ENCODE results near the gene PTCD3. TPM values are rescaled to one million over a fixed set of nuclear protein-coding genes. Genes with fewer than 3 reads are reported as not detected.

Gene PTCD3
- total and polyA plus RNA-seq, 4 experiments from 2014 or later: 28.7 to 185 (median 124) TPM

- Histone ChIP-seq H3K36me3 (ENCODE audit: insufficient read depth, low read length) (peaks cover 69% of the 10 kb centered on the region), H3K9me3 (ENCODE audit: control insufficient read depth in 1 of 2, low read length in 2 of 2) (no peaks in the 10 kb centered on the region), H3K27me3 (ENCODE audit: insufficient read depth, low read length) (no peaks in the 10 kb centered on the region), H3K4me3 (ENCODE audit: low read length in 2 of 2) (no peak overlapping the region), H3K27ac (ENCODE audit: low read depth, low read length) (no peak overlapping the region), H3K4me1 (ENCODE audit: insufficient read depth, low read length) (no peaks in the 10 kb centered on the region)
- H3K36me3 Mint-ChIP-seq: peaks cover 50 to 68% of the 10 kb centered on the region in 2 donors
- POLR2A ChIA-PET (ENCODE audit: partially characterized antibody): interaction anchor here (1.5 kb wide), 1 partner anchor 34 kb away, joined by 3 read pairs; the partner anchor contains the start of gene IMMT
- intact Hi-C loops (cut with micrococcal nuclease): no loop called here
- CTCF ChIA-PET (ENCODE audit: partially characterized antibody): no interaction called here
- DNase-seq: no peak
- H3K27me3 Mint-ChIP-seq: no peaks in the 10 kb centered on the region
- H3K9me3 Mint-ChIP-seq: no peaks in the 10 kb centered on the region
- no peak overlapping the region for H3K4me3 Mint-ChIP-seq
- H3K4me1 Mint-ChIP-seq: no peaks in the 10 kb centered on the region
- peak overlapping the region in 3 of 7 donors; percentile 35 to 47 (median 37) for H3K27ac Mint-ChIP-seq
These were observed 54.3 kb downstream of the PTCD3 start for GRCh38 chr2:86160156-86160952.

GRCh38 chr2:86170449-86170848 lies 64.4 kb downstream of the PTCD3 start:
- Histone ChIP-seq H3K4me3 (ENCODE audit: low read length in 2 of 2) (no peak overlapping the region), H3K36me3 (ENCODE audit: insufficient read depth, low read length) (peaks cover 56% of the 10 kb centered on the region), H3K9me3 (ENCODE audit: control insufficient read depth in 1 of 2, low read length in 2 of 2) (no peaks in the 10 kb centered on the region), H3K27me3 (ENCODE audit: insufficient read depth, low read length) (no peaks in the 10 kb centered on the region), H3K4me1 (ENCODE audit: insufficient read depth, low read length) (no peaks in the 10 kb centered on the region), H3K27ac (ENCODE audit: low read depth, low read length) (no peak overlapping the region)
- H3K36me3 Mint-ChIP-seq: peaks cover 54 to 62% of the 10 kb centered on the region in 2 donors
- H3K4me3 Mint-ChIP-seq: no peak overlapping the region
- H3K9me3 Mint-ChIP-seq: no peaks in the 10 kb centered on the region
- H3K27ac Mint-ChIP-seq: peak overlapping the region in 3 of 7 donors; percentile 43 to 68 (median 57)
- no peak for DNase-seq
- ChIA-PET CTCF (ENCODE audit: partially characterized antibody) (interaction anchor here (2.0 kb wide), 1 partner anchor 357 kb away, joined by 4 read pairs; no protein-coding TSS in a partner anchor), POLR2A (ENCODE audit: partially characterized antibody) (interaction anchor here (0.7 to 1.5 kb wide), 2 partner anchors 15 to 24 kb away, joined by 3 to 4 read pairs; no protein-coding TSS in a partner anchor)
- peaks cover 15 to 28% (median 20%) of the 10 kb centered on the region in 4 donors for H3K4me1 Mint-ChIP-seq
- intact Hi-C loops (cut with micrococcal nuclease): no loop called here
- H3K27me3 Mint-ChIP-seq: no peaks in the 10 kb centered on the region

GRCh38 chr2:86171295-86171694 lies 65.3 kb downstream of the PTCD3 start:
- no peaks in the 10 kb centered on the region for H3K4me1 ChIP-seq (ENCODE audit: insufficient read depth, low read length)
- CTCF ChIA-PET (ENCODE audit: partially characterized antibody): no interaction called here
- no peaks in the 10 kb centered on the region for H3K9me3 ChIP-seq (ENCODE audit: control insufficient read depth in 1 of 2, low read length in 2 of 2)
- peaks cover 20 to 35% (median 26%) of the 10 kb centered on the region in 4 donors for H3K4me1 Mint-ChIP-seq
- no peaks in the 10 kb centered on the region for H3K9me3 Mint-ChIP-seq
- intact Hi-C loops (cut with micrococcal nuclease): no loop called here
- no peak for DNase-seq
- H3K36me3 Mint-ChIP-seq: peaks cover 59 to 63% of the 10 kb centered on the region in 2 donors
- POLR2A ChIA-PET (ENCODE audit: partially characterized antibody): no interaction called here
- H3K27ac ChIP-seq (ENCODE audit: low read depth, low read length): no peak overlapping the region
- peaks cover 59% of the 10 kb centered on the region for H3K36me3 ChIP-seq (ENCODE audit: insufficient read depth, low read length)
- no peak overlapping the region for H3K4me3 Mint-ChIP-seq
- H3K27me3 ChIP-seq (ENCODE audit: insufficient read depth, low read length): no peaks in the 10 kb centered on the region
- no peak overlapping the region for H3K4me3 ChIP-seq (ENCODE audit: low read length in 2 of 2)
- no peaks in the 10 kb centered on the region for H3K27me3 Mint-ChIP-seq
- H3K27ac Mint-ChIP-seq: no peak overlapping the region

- Mint-ChIP-seq H3K9me3 (no peaks in the 10 kb centered on the region), H3K27me3 (no peaks in the 10 kb centered on the region), H3K27ac (peak overlapping the region in 3 of 7 donors; percentile 69 to 84 (median 79)), H3K36me3 (peaks cover 62 to 69% of the 10 kb centered on the region in 2 donors), H3K4me1 (peaks cover 23 to 38% (median 31%) of the 10 kb centered on the region in 4 donors), H3K4me3 (no peak overlapping the region)
- no peak for DNase-seq
- Histone ChIP-seq H3K4me3 (ENCODE audit: low read length in 2 of 2) (no peak overlapping the region), H3K4me1 (ENCODE audit: insufficient read depth, low read length) (no peaks in the 10 kb centered on the region), H3K36me3 (ENCODE audit: insufficient read depth, low read length) (peaks cover 69% of the 10 kb centered on the region), H3K27me3 (ENCODE audit: insufficient read depth, low read length) (no peaks in the 10 kb centered on the region), H3K27ac (ENCODE audit: low read depth, low read length) (no peak overlapping the region), H3K9me3 (ENCODE audit: control insufficient read depth in 1 of 2, low read length in 2 of 2) (no peaks in the 10 kb centered on the region)
- POLR2A ChIA-PET (ENCODE audit: partially characterized antibody): interaction anchor here (1.0 kb wide), 1 partner anchor 29 kb away, joined by 4 read pairs; no protein-coding TSS in a partner anchor
- intact Hi-C loops (cut with micrococcal nuclease): no loop called here
- CTCF ChIA-PET (ENCODE audit: partially characterized antibody): no interaction called here
These were observed 66.6 kb downstream of the PTCD3 start for GRCh38 chr2:86172610-86173009.

DNA sequence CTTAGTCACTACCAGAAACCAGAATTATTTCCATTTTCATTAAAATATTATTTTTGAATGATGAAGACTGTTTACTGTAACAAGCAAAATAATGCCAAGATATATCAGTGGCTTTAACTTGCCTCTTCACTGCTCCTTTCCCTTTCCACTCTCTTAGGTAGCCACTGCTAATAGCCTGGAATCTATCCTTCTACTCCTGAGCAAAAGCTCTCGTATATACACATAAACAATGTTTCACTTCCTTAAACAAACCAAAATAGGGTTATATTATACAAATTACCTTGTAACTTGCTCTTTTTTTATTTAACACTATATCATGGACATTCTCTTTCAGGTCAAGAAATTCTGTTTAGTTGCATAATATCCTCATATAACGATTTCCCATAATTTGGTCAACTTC lies 68.4 kb downstream of the PTCD3 start:
- Mint-ChIP-seq H3K4me1 (peaks cover 21 to 43% (median 26%) of the 10 kb centered on the region in 4 donors), H3K4me3 (no peak overlapping the region), H3K9me3 (no peaks in the 10 kb centered on the region), H3K27ac (peak overlapping the region in 3 of 7 donors; percentile 25 to 88 (median 80)), H3K27me3 (no peaks in the 10 kb centered on the region), H3K36me3 (peaks cover 52 to 70% of the 10 kb centered on the region in 2 donors)
- ChIA-PET CTCF (ENCODE audit: partially characterized antibody) (interaction anchor here (0.6 kb wide), 1 partner anchor 344 kb away, joined by 3 read pairs; no protein-coding TSS in a partner anchor), POLR2A (ENCODE audit: partially characterized antibody) (no interaction called here)
- H3K27ac ChIP-seq (ENCODE audit: low read depth, low read length): no peak overlapping the region
- H3K4me3 ChIP-seq (ENCODE audit: low read length in 2 of 2): no peak overlapping the region
- no peaks in the 10 kb centered on the region for H3K4me1 ChIP-seq (ENCODE audit: insufficient read depth, low read length)
- intact Hi-C loops (cut with micrococcal nuclease): no loop called here
- no peaks in the 10 kb centered on the region for H3K9me3 ChIP-seq (ENCODE audit: control insufficient read depth in 1 of 2, low read length in 2 of 2)
- H3K36me3 ChIP-seq (ENCODE audit: insufficient read depth, low read length): peaks cover 62% of the 10 kb centered on the region
- DNase-seq: no peak
- no peaks in the 10 kb centered on the region for H3K27me3 ChIP-seq (ENCODE audit: insufficient read depth, low read length)

DNA sequence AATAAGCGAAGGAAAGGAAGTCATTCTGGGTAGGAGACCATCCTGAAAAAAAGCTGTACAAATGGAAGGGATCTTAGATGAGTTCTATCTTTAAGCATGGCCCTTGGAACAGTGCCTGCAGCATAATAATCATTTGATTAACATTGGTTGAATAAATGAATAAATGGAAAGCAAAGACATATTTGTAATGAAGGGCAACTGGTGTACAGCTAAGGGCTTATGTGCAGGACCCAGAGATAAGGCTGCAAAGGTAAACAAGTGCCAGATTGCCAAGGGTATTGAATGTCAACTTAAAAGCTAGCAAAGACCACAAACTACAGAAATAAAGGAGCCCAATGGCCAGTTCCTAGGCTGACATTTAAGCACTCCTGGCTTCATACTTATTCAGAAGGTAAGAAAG lies 69.8 kb downstream of the PTCD3 start:
- ChIA-PET POLR2A (ENCODE audit: partially characterized antibody) (interaction anchor here (1.0 to 1.7 kb wide), 2 partner anchors 10 to 11 kb away, joined by 3 to 6 read pairs; no protein-coding TSS in a partner anchor), CTCF (ENCODE audit: partially characterized antibody) (no interaction called here)
- Mint-ChIP-seq H3K27me3 (no peaks in the 10 kb centered on the region), H3K4me1 (peaks cover 21 to 40% (median 22%) of the 10 kb centered on the region in 4 donors), H3K27ac (peak overlapping the region in 3 of 7 donors; percentile 13 to 22 (median 15)), H3K4me3 (no peak overlapping the region), H3K36me3 (peaks cover 47 to 64% of the 10 kb centered on the region in 2 donors), H3K9me3 (no peaks in the 10 kb centered on the region)
- no peaks in the 10 kb centered on the region for H3K4me1 ChIP-seq (ENCODE audit: insufficient read depth, low read length)
- no peaks in the 10 kb centered on the region for H3K9me3 ChIP-seq (ENCODE audit: control insufficient read depth in 1 of 2, low read length in 2 of 2)
- H3K4me3 ChIP-seq (ENCODE audit: low read length in 2 of 2): no peak overlapping the region
- intact Hi-C loops (cut with micrococcal nuclease): no loop called here
- H3K27ac ChIP-seq (ENCODE audit: low read depth, low read length): no peak overlapping the region
- H3K27me3 ChIP-seq (ENCODE audit: insufficient read depth, low read length): no peaks in the 10 kb centered on the region
- DNase-seq: no peak
- peaks cover 53% of the 10 kb centered on the region for H3K36me3 ChIP-seq (ENCODE audit: insufficient read depth, low read length)

- Mint-ChIP-seq H3K36me3 (peaks cover 42 to 59% of the 10 kb centered on the region in 2 donors), H3K27ac (peak overlapping the region in 3 of 7 donors; percentile 1 to 53 (median 2)), H3K27me3 (no peaks in the 10 kb centered on the region), H3K9me3 (no peaks in the 10 kb centered on the region), H3K4me3 (no peak overlapping the region), H3K4me1 (peaks cover 21 to 40% (median 23%) of the 10 kb centered on the region in 4 donors)
- H3K4me1 ChIP-seq (ENCODE audit: insufficient read depth, low read length): no peaks in the 10 kb centered on the region
- no peaks in the 10 kb centered on the region for H3K27me3 ChIP-seq (ENCODE audit: insufficient read depth, low read length)
- ChIA-PET POLR2A (ENCODE audit: partially characterized antibody) (interaction anchor here (0.8 to 1.7 kb wide), 3 partner anchors 9 to 19 kb away, joined by 3 to 6 read pairs (median 3); partner anchors contain the start of gene IMMT), CTCF (ENCODE audit: partially characterized antibody) (no interaction called here)
- intact Hi-C loops (cut with micrococcal nuclease): no loop called here
- no peaks in the 10 kb centered on the region for H3K9me3 ChIP-seq (ENCODE audit: control insufficient read depth in 1 of 2, low read length in 2 of 2)
- no peak for DNase-seq
- H3K27ac ChIP-seq (ENCODE audit: low read depth, low read length): no peak overlapping the region
- H3K36me3 ChIP-seq (ENCODE audit: insufficient read depth, low read length): peaks cover 48% of the 10 kb centered on the region
- H3K4me3 ChIP-seq (ENCODE audit: low read length in 2 of 2): no peak overlapping the region
These were observed 70.6 kb downstream of the PTCD3 start for GRCh38 chr2:86176597-86176996.

All from CD4-positive, alpha-beta memory T cell (primary cell).